HG03565 (cell line): ENCODE data around the gene NRG3.
"Not testable (repeated sequence)": the region's sequence is repeated elsewhere in the genome, so short reads cannot be mapped to it uniquely, and the experiment has no call there.

Source experiments
- ATAC-seq: cut with Tn5 transposase; IDR thresholded peaks from one replicate; pipeline ENCODE4 v1.9.1; 2021; ENCODE audit warnings: mild to moderate bottlenecking, moderate library complexity; ENCODE audit not compliant: unreplicated experiment

NRG3 gene

DNA sequence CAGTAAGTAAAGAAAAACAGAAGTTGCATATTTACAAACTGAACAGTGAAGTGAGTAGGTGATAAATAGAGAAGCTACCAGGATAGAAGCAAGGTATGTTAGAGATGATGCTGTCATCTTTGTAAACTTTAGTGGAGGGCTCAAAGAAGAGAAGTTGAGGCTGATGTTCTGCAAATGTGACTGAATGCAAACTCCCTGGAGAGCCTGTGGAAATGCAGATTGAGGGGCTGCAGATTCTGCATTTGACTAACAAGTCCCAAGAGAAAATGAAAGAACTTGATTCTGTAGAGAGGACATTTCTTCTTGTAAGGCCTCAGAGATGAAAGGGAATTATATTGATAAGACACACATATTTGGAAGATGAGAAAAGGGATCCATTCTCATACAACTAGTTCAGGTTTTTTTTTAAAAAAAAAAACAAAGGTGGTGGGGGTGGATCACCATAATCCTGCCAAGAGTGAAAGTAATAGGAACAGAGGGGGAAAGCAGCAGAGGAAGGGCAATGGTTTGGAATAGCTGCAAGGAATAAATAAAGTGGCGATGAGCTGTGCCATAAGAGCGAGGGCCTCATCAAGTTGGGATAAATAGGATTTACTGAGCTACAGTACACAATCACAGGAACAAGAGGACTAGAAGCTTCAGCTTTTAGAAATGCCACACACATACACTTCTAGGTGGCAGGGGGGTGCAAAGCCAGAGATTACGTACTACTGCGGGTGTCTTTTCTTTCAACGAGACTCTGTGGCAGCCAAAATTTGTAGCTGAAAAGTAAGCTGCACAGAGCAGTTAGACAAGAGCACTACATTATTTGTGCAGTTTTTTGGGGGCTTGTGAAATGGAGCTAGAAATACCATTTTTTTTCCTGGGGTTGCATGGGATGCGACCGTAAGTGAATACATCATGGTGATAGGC, 778.5 kb downstream of the NRG3 start:
- no peak for ATAC-seq

DNA sequence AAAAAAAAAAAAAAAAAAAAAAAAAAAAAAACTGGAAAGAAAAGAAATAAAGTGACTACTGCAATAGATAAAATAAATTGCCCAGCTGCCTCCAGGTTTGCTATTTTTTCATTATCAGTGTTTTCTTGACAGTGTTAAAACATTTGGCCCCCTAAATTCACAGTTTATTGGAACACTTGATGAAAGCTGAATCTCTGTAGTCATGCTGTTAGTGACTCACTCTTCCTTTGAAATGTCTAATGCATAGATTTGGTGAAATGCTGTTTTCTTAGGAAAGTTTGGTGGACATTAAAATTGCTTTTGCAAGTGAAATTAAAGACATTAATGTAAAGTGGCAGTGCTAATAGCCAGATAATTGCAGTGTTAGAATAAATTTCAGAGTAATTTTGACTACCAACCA, 785.2 kb downstream of the NRG3 start:
- ATAC-seq: no peak

DNA sequence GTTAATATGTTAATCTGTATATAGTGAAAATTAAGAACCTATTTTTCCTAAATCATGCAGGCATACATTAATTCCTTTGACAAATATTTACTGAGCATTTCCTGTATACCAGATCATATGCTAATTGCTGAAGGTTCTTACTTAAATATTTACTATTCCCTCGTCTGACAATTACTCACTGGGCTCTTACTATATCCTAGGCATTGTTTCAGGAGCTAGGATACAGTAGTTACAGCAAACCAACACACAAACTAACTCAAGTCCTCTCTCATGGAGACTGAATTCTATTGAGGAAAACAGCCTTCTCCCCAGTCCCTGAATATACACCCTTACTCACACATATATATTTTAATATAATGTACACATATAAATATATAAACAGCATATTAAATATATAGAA, 786.0 kb downstream of the NRG3 start:
- no peak for ATAC-seq

DNA sequence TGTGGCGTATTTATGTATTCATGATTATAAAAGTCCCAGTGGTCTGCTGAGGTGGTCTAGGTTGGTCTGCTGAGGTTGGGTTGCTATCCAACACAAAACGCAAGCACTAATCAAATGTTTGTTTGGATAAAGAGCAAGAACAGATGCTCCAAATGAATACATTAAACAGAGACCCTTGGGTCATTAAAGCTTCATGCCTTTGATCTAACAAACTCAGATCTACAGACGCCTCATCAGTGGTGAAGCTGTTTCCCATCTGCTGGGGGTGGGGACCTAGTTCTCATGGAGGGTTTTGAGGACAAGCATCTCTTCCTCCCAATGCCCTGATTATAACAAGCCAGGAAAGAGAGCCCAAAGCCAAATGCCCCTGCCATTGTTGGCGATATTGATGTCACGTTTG, 786.7 kb downstream of the NRG3 start:
- no peak for ATAC-seq

DNA sequence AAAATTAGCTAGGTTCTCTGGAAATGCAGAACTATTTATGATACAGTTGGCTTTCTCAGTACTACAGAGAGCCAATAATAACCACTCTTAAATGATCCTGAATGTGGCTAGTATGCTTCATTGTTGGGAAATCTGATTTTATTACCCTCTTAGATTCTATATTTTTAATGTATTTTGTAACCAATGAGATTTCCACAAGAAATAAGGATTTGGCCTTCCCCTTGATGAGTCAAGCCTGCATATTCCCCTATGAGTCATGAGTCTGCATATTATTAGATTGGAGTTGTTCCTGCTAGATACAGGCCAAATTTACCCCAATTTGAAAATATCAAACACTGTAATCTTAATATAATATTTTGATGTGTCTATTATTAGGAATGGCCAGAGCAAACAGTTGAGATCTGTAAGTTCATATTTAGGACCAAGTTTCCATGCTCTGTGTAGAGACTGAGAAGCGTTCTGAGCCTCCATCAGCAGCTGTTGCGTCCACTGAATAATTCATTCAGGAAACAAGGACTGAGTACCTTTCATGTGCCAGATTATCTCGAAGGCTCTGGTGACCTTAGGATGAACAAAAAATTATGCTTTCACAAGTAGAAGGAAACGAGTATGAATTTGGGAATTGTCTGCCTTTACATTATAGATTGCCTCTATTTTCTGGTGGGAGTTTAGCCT, 793.4 kb downstream of the NRG3 start:
- no peak for ATAC-seq

DNA sequence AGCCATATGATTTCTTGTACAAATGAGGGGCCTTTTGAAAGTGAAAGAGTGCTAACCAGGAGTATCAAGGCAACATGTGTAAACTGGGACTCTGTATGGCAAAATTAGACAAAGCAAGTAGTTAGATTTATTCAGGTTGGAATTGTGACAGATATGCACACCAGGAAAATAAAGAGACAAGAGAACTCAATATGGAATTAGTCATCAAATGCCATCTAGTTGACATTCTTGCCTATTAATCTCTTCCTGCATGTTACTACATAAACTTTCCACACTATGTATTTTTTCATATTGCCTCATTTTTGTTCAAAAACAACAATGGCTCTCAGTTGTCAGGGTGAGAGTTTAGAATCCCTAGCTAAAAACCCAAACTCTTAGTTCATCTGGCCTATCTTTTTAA, 799.0 kb downstream of the NRG3 start:
- no peak for ATAC-seq

DNA sequence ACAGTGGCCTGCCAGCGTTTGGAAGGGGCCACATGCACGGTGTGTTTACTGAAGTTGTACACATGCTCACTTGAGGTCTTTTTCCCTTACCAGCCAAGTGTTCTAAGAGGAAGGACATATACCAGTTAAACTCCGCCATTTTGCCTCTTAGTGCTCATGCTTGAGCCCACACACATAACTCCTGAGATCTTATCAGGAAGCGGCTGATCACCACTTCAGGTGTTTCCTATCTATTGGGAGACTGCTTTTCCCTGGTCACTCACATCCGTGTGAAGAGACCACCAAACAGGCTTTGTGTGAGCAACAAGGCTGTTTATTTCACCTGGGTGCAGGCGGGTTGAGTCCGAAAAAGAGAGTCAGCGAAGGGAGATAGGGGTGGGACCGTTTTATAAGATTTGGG, 802.9 kb downstream of the NRG3 start:
- not testable (repeated sequence) for ATAC-seq

DNA sequence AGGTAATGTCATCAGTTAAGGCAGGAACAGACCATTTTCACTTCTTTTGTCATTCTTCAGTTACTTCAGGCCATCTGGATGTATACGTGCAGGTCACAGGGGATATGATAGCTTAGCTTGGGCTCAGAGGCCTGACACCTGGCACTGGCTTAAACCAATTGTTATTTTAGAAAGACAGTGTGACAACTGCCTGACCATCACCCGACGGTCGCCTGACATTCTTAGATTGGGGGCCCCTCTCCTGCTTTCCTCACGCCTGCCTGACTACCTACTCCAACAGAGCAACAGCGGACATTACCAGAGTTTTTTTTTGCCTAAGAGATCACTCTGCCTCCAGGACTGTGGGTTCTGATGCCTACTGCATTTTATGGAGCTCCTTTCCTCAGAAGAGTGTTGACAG, 803.5 kb downstream of the NRG3 start:
- not testable (repeated sequence) for ATAC-seq

DNA sequence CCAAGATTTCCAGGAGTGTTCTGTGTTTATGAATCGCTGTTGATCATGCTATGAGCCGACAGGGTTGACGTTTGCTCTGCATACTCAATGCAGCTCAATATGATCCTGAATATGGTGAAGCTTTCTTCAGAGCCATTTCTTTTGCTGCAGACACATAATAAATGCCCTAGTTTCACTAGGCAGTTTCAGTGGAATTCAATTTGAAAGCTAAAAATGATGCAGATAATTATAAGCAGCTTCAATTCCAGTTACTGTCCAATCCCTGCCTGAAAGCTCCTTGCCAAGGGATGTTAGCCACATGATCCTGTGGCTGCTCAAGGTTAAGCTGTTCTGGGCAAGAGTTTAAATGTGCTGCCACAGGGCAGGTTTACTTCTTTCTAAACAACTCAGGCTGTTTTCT, 805.6 kb downstream of the NRG3 start:
- ATAC-seq: no peak

DNA sequence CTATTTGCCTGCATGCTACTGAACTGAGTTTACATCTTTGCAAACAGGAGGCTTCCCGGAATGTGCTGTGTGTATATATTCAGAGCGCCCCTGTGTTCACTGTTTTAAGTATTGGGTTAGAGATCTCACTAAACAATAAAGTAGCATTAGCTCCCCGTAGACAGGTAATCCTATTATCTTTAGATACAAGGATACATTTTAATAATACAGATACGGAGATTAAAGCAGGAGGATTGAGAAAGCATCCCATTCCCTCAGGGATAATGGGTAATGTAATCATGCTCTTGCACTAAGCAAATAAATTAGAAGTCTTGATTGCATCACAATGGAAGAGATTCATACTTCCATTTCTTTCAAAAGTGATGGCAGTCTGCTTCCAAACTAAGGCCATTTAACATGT, 809.0 kb downstream of the NRG3 start:
- ATAC-seq: no peak

DNA sequence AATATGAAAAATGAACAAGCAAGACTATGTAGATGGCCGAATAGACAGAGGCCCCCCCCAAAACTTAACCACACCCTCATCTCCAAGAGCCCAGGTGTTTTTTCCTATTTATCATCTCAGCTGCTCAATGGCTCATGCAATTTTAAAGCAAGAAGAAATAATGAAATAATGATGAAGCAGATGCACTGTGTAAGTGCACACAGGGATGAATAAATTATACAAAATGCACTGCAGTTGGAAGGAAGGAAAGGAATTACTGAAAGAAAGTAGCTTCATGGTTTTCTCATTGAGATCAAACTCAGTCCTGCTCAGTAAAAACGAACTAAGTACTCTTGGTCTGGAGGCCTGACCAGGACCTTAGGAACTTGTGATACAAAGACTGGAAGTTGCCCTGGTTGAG, 810.1 kb downstream of the NRG3 start:
- no peak for ATAC-seq

DNA sequence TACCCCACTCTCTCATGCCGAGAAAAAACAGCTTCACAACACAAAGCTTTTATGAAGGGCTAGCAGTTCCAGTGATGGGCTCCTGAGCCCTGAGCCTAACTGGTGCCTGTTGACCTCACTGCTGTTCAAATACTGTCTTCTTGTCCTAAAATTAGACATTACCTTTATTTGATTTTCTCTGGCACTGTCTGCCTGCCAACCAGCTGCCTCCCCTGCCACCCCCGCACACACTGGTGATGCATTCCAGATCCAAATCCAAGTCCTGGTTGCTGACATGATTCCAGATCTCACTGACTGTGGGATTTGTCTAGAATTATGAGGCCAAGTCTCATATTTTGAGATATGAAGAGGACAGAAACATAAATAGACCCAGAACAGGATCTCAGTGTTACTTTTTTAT, 816.2 kb downstream of the NRG3 start:
- no peak for ATAC-seq

DNA sequence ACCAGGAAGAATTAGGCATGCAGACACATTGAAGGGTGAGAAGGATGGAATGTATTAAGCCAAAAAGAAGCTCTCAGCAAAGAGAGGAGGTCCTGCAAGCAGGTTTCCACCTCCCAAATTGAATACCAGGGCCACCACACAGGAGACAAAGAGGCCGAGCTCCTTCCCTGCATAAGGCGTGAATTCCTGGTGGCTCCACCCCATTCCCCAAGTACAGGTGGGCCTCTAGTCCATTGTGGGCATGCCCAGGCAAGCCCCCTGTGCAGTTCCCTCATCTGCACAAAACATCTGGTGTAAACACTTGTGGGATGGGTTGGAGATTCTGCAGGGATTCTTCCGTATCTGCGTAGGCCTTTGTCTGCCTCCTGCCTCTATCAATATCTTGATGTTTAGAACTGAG, 817.5 kb downstream of the NRG3 start:
- ATAC-seq: no peak

DNA sequence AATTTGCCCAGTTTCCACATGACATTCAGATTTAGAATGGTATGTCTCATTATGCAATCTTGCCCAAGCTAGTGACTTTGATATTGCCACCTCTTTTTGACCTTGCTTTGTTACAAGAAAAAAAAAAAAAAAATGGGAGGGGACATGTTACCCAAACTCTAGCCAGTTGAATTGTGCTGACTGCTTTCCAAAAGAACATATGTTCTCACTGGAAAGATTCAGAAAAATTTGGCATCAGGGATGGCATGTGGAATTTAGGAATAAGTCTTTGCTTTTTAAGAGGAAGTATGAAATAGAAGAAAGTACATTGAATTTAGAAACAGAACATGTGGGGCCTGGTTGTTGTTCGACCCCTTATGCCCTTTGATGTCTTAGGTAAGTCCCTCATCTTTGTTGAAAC, 846.8 kb downstream of the NRG3 start:
- ATAC-seq: no peak

DNA sequence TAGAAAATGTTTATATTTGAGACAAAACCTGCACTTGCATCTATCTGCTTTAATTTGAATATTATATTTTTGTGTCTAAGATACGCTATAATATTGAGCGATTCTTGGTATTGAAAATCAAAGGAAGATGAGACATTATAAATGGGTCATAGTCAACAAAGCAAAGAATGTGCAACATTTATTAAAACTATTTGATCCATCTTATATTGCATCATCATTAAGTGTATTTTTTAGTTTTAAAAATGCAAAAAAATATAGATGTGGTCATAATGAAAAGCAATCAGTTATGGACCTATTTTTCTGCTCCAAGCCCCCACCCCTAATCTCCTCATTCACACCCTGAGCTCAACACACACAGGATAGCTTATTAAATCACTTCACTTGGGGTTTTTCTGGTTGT, 847.3 kb downstream of the NRG3 start:
- ATAC-seq: no peak

DNA sequence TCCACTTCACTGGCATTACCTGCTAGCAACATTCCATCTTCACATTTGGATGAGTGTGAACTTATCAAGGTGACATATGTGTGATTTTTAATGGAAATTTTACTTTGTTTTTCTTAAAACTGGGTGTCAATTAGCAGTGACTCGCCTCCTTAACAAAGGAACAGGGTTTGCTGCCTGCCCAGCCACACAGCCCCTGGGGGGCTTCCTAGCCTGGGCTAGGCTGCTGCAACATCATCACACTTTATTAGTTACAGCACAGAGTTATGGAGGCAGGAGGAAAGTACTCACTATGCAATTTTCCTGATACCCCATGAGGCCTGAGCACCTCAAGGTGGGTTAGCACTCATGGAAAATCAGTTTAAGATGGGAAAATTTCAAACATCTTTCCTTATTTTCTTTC, 861.3 kb downstream of the NRG3 start:
- ATAC-seq: no peak

DNA sequence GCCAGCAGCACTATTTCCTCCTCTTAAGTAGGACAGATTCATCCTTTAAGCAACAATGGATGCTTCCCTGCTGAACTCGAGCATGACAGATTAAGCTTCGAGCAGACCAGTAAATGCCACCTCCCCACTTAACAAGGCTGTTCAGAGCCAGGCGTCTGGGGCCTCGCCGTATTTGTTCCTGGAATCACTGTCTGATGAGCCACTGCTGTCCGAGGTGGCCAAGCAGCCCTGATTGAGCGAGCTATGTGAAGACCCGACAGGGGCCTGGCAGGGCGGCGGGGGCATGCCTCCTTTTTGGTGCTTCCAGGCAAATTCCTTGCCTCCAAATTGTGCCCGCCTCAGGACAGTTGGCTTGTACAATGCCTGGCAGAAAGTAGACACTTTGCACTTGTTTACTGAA, 862.6 kb downstream of the NRG3 start:
- no peak for ATAC-seq

DNA sequence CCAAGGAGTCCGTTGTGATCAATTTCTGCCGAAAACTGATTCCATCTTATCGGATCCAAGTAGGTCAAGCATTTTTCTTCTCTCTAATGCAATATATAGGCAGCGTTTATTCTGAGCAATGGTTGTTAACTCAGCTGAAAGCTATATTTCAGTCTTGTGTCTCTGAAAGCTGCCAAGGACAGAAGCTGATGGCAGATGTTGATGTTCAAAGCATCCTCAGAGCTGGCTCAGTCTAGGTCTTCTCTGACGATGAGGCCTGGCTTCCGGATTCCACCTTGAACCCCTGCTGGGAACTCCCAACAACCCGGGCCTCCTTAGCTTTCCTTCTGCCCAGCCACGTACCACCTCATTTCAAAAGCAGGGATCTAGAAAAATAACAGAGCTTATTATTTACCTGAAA, 863.6 kb downstream of the NRG3 start:
- ATAC-seq: no peak

DNA sequence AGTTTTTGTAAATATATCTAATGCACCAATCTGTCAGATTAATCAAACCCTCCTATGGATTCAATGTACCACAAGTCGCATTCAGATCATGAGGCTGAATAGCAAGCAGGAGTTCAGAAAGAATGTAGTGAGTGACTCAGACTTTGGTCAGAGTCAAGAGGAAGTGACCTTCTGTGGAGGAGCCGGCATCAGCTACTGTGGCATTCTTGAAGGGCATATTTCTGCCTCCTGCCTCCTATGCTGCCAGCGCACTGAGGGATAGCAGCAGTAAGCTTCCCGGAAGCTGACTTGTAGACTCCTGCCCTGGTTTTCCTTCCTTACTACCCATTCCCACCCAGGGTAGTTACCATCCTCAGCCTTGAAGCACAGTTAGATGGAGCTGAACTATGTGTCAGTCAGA, 867.5 kb downstream of the NRG3 start:
- ATAC-seq: no peak

DNA sequence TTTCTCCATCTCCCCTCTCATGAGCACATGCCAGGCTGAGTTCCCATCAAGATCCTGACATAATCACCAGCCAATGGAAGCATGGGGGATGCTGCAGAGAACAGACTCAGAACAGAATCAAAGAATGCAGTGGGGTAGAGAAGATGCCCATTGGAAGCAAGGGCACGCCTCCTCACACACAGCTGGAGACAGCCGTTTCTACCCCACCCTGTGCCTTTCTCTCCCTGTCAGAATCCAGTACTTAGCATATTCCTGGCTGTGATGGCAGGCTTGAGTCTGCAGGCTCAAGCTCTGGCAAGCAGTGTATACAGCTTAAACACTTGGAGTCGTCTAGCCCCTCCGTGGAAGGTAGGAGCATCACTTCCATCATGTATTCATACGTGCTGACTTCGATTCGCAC, 867.9 kb downstream of the NRG3 start:
- no peak for ATAC-seq

DNA sequence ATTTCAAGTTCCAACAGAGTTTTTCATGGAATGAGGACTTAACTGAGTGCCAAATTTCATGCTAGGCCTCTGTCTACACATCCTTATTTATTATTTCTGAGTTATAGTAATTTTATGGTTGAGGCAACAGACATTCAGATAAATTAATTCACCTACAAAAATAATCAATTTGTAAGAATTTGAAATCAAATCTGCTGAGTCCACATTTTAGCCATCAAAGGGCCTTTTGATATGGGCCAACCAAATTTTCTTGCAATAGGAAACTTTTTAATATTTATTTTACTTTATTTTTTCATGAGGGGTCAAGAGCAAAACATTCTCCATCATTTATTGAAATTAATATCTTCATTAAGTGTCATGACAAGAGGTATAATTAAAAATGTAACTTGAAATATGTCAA, 875.5 kb downstream of the NRG3 start:
- no peak for ATAC-seq

DNA sequence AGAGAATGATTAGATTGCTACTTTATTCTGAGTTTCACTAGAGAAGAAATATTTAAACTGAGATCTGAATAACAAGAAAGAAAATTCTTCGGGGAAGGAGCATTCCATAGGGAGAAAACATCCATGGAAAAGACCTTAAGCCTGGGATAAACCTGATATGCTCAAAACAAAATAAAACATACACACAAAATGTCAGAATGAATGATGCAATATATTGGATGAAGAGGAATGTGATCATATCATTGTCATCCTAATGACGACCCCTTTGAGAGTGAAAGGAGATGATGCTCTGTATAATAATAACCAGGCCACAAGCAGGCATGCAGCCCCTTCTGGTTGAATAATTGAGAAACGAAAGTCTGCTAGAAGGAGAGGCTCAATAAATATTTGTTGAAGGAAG, 882.4 kb downstream of the NRG3 start:
- ATAC-seq: no peak

DNA sequence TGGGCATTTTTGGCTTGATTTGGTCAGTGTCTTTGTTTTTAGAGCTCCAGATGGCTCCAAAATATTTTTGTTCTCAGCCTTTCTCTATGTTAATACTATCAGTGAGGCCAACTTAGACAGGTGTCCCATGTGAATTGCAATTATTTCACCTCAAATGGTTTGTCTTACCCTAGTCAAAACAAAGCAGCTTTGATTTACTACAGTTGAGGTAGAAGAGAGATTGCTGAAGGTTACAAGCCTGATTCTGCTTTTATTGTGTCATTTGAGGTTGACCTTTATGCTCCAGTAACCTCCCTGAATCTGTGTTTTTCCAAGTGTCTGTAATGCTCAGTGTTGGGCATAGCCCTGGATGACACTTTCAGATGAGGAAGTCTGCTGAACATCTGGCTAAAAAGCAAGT, 882.9 kb downstream of the NRG3 start:
- no peak for ATAC-seq
